ENCODE measurements around the gene CPXM2.

Gene CPXM2

DNA sequence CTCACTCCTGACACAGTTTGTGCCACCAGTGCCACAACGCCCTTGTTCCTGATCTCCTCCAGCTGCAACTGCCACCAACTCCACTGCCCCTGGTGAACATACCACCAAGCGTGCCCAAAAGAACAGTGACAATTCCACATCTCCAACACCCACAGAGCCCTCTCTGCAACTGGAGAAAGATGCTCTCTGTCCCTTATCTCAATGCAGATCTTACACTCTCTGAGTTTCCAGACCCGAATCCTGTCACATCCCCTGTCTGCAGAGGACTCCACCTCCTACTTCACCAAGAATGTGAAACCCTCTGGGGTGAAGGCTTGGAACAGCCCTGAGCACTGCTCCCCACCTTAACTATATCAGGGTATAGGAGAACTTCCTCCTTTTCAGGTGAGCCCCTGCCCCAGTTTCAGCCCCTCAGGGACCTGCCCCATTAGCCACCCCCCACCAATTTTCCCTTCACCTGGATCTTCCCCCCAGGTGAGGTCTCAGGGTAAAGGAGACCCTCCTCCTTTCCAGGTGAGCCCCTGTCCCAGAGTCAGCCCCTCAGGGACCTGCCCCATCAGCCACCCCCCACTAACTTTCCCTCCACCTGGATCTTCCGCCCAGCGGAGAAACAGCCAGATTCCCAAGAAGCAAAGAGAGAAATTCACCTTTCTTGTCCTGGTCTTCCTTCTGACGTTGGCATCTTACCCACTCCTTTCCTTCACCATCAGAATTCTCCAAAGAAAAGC is 55.0 kb downstream of the CPXM2 start:
- TF ChIP-seq, protein P1, sequence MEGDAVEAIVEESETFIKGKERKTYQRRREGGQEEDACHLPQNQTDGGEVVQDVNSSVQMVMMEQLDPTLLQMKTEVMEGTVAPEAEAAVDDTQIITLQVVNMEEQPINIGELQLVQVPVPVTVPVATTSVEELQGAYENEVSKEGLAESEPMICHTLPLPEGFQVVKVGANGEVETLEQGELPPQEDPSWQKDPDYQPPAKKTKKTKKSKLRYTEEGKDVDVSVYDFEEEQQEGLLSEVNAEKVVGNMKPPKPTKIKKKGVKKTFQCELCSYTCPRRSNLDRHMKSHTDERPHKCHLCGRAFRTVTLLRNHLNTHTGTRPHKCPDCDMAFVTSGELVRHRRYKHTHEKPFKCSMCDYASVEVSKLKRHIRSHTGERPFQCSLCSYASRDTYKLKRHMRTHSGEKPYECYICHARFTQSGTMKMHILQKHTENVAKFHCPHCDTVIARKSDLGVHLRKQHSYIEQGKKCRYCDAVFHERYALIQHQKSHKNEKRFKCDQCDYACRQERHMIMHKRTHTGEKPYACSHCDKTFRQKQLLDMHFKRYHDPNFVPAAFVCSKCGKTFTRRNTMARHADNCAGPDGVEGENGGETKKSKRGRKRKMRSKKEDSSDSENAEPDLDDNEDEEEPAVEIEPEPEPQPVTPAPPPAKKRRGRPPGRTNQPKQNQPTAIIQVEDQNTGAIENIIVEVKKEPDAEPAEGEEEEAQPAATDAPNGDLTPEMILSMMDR (conservative IDR thresholded peaks at IDR 0.05; ENCODE audit: low read depth, low read length), result no peak
- no peak for DNase-seq (ENCODE audit: low read depth)
- no peak overlapping the region for H3K4me3 ChIP-seq (ENCODE audit: low read depth, low read length)

DNA sequence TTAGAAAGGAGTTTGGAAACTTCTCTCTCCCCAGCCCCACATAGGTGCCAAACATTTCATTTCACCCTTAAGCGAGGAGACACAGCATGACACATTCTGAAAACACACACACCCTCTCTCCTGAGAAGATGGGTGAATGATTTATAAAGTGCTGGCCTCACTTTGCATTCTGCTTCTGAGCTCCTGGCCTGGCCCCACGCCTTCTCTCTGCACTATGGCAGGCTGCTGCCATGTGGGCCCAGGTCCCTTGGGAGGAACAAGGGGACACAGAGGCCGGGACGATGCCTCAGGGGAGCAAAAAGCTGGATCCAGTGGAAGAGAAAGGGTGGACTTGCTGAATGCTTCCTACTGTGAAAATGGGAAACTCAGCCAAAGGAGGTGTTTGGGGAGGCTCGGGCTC is 56.0 kb downstream of the CPXM2 start:
- no peak overlapping the region for H3K4me3 ChIP-seq (ENCODE audit: low read depth, low read length)
- TF ChIP-seq, protein P1 (conservative IDR thresholded peaks at IDR 0.05; ENCODE audit: low read depth, low read length), result no peak
- no peak for DNase-seq (ENCODE audit: low read depth)

DNA sequence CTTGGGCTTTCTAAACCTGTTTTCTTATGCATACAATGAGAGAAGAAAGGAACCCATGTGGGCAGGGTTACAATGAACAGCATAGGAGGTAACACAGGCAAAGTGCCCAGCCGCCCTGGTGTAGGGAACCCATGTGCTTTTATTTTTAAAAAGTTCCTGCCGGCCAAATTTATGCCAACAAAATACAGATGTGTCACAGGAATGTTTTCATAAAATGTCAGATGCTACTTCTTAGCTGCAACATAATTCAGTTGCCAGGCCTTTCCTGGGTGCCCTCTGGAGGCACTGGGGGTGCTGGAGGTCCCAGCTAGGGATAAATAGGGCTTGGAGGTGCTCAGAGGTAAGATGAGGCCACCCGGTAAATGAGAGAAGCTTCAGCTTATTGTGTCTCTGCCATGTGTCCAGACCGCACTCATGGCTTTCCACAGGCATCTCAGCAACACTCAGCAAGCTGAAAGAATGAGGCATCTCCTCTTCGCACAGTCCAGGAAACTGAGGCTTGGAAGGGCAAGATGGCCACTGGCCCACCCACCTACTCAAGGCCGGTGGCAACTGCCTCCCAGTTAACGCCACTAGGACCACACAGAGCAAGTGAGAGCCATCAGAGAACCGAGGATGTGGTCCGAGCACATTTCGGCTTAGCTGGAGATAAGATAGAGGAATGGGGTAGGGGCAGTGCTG is 58.3 kb downstream of the CPXM2 start:
- H3K4me3 ChIP-seq (ENCODE audit: low read depth, low read length), result no peak overlapping the region
- no peak for DNase-seq (ENCODE audit: low read depth)
- TF ChIP-seq, protein P1 (conservative IDR thresholded peaks at IDR 0.05; ENCODE audit: low read depth, low read length), result no peak

DNA sequence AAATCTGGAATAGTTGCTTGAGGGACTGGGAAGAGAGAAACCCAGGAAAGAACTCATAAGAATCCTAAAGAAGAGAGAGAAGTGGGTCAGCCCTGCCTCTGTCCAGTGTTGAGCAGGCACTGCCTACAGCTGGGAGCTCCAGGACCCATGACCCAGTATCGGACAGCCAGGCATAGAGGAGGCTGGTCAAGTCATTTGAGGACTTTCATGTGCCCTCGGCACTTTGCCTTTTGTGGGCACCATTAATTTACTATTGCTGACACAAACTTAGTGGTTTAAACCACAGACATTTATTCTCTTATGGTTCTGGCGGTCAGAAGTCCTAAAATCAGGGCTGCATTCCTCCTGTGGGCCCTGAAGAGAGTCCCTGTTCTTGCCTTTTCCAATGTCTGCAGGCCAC is 60.3 kb downstream of the CPXM2 start:
- TF ChIP-seq, protein P1 (conservative IDR thresholded peaks at IDR 0.05; ENCODE audit: low read depth, low read length), result no peak
- no peak overlapping the region for H3K4me3 ChIP-seq (ENCODE audit: low read depth, low read length)
- no peak for DNase-seq (ENCODE audit: low read depth)

DNA sequence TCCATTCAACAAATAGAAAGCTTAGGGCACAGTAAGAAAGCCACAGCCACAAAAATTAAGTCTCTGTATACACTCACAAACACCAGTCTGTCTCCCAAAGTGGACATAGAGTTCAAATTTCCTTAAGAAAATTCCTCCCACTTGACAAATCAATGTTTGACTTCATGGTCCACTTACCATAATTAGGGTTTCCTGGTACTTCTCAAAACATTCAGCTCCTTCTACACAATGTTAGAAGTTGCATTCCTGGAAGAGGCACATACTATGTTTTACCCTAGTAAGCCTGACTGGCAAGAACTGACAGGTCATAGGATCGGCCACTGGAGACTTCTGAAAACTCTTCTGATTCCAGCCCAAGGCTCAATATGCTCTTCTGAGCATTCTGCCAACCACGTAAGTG is 70.5 kb downstream of the CPXM2 start:
- TF ChIP-seq, protein P1 (conservative IDR thresholded peaks at IDR 0.05; ENCODE audit: low read depth, low read length), result no peak
- no peak for DNase-seq (ENCODE audit: low read depth)
- H3K4me3 ChIP-seq (ENCODE audit: low read depth, low read length), result no peak overlapping the region

DNA sequence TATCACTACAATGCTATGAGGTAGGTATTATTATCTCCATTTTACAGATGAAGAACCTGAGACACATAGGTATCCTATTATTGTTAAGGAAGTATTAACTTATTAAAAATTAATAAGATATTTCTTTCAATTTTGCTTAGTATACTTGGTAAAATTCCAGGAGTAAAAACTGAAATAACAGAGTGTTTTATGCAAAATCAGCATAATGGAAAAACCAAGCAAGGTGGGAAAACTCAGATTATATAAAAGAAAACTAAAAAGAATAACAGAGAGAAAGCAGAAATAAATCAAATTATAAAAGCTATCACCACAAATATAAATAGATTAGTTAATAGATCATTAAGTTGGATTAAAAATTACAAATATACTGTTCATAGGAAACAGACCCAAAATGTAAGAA is 82.0 kb downstream of the CPXM2 start:
- no peak for DNase-seq (ENCODE audit: low read depth)
- TF ChIP-seq, protein P1 (conservative IDR thresholded peaks at IDR 0.05; ENCODE audit: low read depth, low read length), result no peak
- no peak overlapping the region for H3K4me3 ChIP-seq (ENCODE audit: low read depth, low read length)

DNA sequence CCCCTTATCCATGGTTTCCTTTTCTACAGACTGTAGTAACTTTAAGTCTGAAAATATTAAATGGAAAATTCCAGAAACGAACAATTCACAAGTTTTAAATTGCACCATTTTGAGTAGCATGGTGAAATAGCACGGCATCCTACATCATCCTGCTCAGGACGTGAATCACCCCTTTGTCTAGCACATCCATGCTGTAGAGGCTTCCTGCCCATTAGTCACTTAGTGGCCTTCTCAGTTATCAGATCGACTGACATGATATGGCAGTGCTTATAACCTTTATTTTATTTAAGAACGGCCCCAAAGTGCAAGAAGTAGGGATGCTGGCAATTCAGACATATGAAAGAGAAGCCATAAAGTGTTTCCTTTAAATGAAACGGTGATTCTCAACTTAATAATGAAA is 82.7 kb downstream of the CPXM2 start:
- TF ChIP-seq, protein P1 (conservative IDR thresholded peaks at IDR 0.05; ENCODE audit: low read depth, low read length), result no peak
- peak; percentile 61 for DNase-seq (ENCODE audit: low read depth)
- H3K4me3 ChIP-seq (ENCODE audit: low read depth, low read length), result no peak overlapping the region
